K562 (cell line): ENCODE data around the gene TPD52L2. TPM values are rescaled to one million over a fixed set of nuclear protein-coding genes. Genes with fewer than 3 reads are reported as not detected.
"Not testable (repeated sequence)": the region's sequence is repeated elsewhere in the genome, so short reads cannot be mapped to it uniquely, and the experiment has no call there.

Experiments
- ATAC-seq: fragments of 200-7000 bp; cut with Tn5 transposase; 3 replicates; pipeline ENCODE4 v1.9.1; 2020; ENCODE audit warnings: moderate library complexity
- BruUV-seq: library from RNA; stranded (reverse); fragments of 400-500 nt; replicated peaks from 2 replicates; lab custom pipeline; 2021; lab: Mats Ljungman, UMichigan
- CTCF ChIA-PET: fragments of 300-600 bp; formaldehyde crosslinking; extraction: SDS; loops from one replicate; lab custom pipeline; 2021; ENCODE audit warnings: low intra/inter-chr PET ratio; lab: Yijun Ruan, JAX
- POLR2A ChIA-PET: fragments of 300-600, 350-650 bp; sonication (Branson Sonifier 250); formaldehyde crosslinking; extraction: SDS; loops from one replicate; lab custom pipeline; 2021; ENCODE audit warnings: antibody characterized with exemption, inconsistent platforms; lab: Yijun Ruan, JAX
- DNase-seq, 4 experiments: peaks; one replicate each; pipeline versions ENCODE4 v3.0.0 to v3.0.0-alpha.2; 2011 to 2018; ENCODE audit warnings: low spot score in 3 of 4, mixed read lengths in 3 of 4; ENCODE audit errors: extremely low read depth in 1 of 4
- FAIRE-seq: peaks from 2 replicates; lab custom pipeline; 2011; peaks lifted over from hg19 to GRCh38; lab: Jason Lieb, UNC
- H2AFZ ChIP-seq: 2 replicates; pipeline ENCODE4 v1.6.0; 2011; ENCODE audit warnings: low read depth, low read length, control low read depth, inconsistent platforms
- H3K27ac ChIP-seq: fragments of 200-600 bp; 3 replicates; pipeline ENCODE4 v1.8.0; 2011; ENCODE audit warnings: low read depth, mild to moderate bottlenecking, control low read depth, inconsistent platforms, low read length, moderate library complexity, mixed read lengths; ENCODE audit errors: extremely low read depth
- H3K27me3 ChIP-seq, 2 experiments: fragments of 300-600 bp in 1 of 2; 2 replicates in 1 of 2; 3 replicates in 1 of 2; pipeline versions ENCODE4 v1.6.0 to v1.8.0; 2011; ENCODE audit warnings: inconsistent platforms in 2 of 2, low read length in 2 of 2, mild to moderate bottlenecking in 1 of 2, mixed read lengths in 1 of 2, moderate library complexity in 1 of 2; ENCODE audit not compliant: control insufficient read depth in 2 of 2, insufficient read depth in 2 of 2
- H3K36me3 ChIP-seq: fragments of 300-600 bp; 3 replicates; pipeline ENCODE4 v1.8.0; 2011; ENCODE audit warnings: mild to moderate bottlenecking, low read length, inconsistent platforms; ENCODE audit not compliant: control insufficient read depth, insufficient read depth
- H3K4me1 ChIP-seq, 2 experiments: fragments of 200-600 bp in 1 of 2; replicated peaks in 1 of 2; 2 replicates in 1 of 2; 3 replicates in 1 of 2; pipeline versions ENCODE4 v1.5.1 to v1.8.0; 2011; ENCODE audit warnings: inconsistent platforms in 2 of 2, low read length in 2 of 2, mild to moderate bottlenecking in 1 of 2, mixed read lengths in 1 of 2, moderate library complexity in 1 of 2; ENCODE audit not compliant: control insufficient read depth in 2 of 2, insufficient read depth in 2 of 2
- H3K4me2 ChIP-seq: 2 replicates; pipeline ENCODE4 v1.6.1; 2011; ENCODE audit warnings: low read length, control low read depth, inconsistent platforms, mixed read lengths; ENCODE audit not compliant: insufficient read depth
- H3K4me3 ChIP-seq: fragments of 200-600 bp; sonication (generic), shearing (Covaris generic); 2 replicates; pipeline ENCODE4 v1.5.1; 2016; ENCODE audit warnings: control low read depth, inconsistent platforms
- H3K79me2 ChIP-seq: fragments of 200-600 bp; 3 replicates; pipeline ENCODE4 v1.8.0; 2011; ENCODE audit warnings: low read length, inconsistent platforms; ENCODE audit not compliant: control insufficient read depth, insufficient read depth
- H3K9ac ChIP-seq, 2 experiments: 2 replicates each; pipeline versions ENCODE4 v1.6.0 to v1.6.1; 2011; ENCODE audit warnings: low read depth in 2 of 2, low read length in 2 of 2, control low read depth in 1 of 2, inconsistent platforms in 1 of 2, mild to moderate bottlenecking in 1 of 2, mixed read lengths in 1 of 2; ENCODE audit not compliant: insufficient read depth in 1 of 2
- H3K9me1 ChIP-seq: one replicate; pipeline ENCODE4 v1.6.0; 2011; ENCODE audit warnings: inconsistent platforms, mild to moderate bottlenecking, low read length, moderate library complexity; ENCODE audit not compliant: control insufficient read depth, insufficient read depth
- H3K9me3 ChIP-seq: replicated peaks from 2 replicates; pipeline ENCODE4 v1.5.1; 2011; ENCODE audit warnings: low read depth, low read length, inconsistent platforms; ENCODE audit not compliant: control insufficient read depth, insufficient read depth
- H4K20me1 ChIP-seq: replicated peaks from 2 replicates; pipeline ENCODE4 v1.6.1; 2011; ENCODE audit warnings: low read length, inconsistent platforms, mixed read lengths; ENCODE audit not compliant: control insufficient read depth, insufficient read depth
- CBX3 ChIP-seq, 2 experiments: IDR thresholded peaks; 1 replicate in 1 of 2; 2 replicates in 1 of 2; pipeline ENCODE4 v1.6.1; 2012; ENCODE audit warnings: inconsistent platforms in 2 of 2, low read length in 2 of 2, borderline replicate concordance in 1 of 2, control low read depth in 1 of 2
- CBX5 ChIP-seq: IDR thresholded peaks from 2 replicates; pipeline ENCODE4 v1.6.1; 2014; ENCODE audit warnings: low read depth, borderline replicate concordance
- ESRRA ChIP-seq: fragments of 450-650 bp; IDR thresholded peaks from 2 replicates; pipeline ENCODE4 v1.6.1; 2014; ENCODE audit warnings: low read depth, mild to moderate bottlenecking, moderate library complexity, borderline replicate concordance
- NR2C1 ChIP-seq, 2 experiments: fragments of 450-650 bp; IDR thresholded peaks; 2 replicates each; pipeline ENCODE4 v1.6.1; 2017; ENCODE audit warnings: mild to moderate bottlenecking in 2 of 2, antibody characterized with exemption in 1 of 2, inconsistent platforms in 1 of 2, missing compliant biosample characterization in 1 of 2, missing genetic modification characterization in 1 of 2
- SOX6 ChIP-seq: fragments of 450-650 bp; IDR thresholded peaks from 2 replicates; pipeline ENCODE4 v1.6.1; 2014; ENCODE audit warnings: mild to moderate bottlenecking
- TEAD1 ChIP-seq, 2 experiments: fragments of 450-650 bp in 1 of 2; sonication (generic) in 1 of 2; formaldehyde crosslinking; IDR thresholded peaks; 2 replicates each; pipeline versions ENCODE4 v1.4.0 to v1.8.0; 2020 to 2022; ENCODE audit warnings: mild to moderate bottlenecking in 2 of 2, missing genetic modification reagents in 1 of 2
- TRIM24 ChIP-seq, 2 experiments: fragments of 450-650 bp; IDR thresholded peaks; 2 replicates each; pipeline ENCODE4 v1.6.1; 2016
- TRIM28 ChIP-seq: fragments of 450-650 bp; IDR thresholded peaks from 2 replicates; pipeline ENCODE4 v1.6.1; 2017
- ZNF280A ChIP-seq: fragments of 450-650 bp; IDR thresholded peaks from 2 replicates; pipeline ENCODE4 v1.6.1; 2018; ENCODE audit warnings: mild to moderate bottlenecking, low read depth; ENCODE audit not compliant: partially characterized antibody
- ZNF445 ChIP-seq: fragments of 250-450 bp; sonication (Bioruptor Pico); IDR thresholded peaks from 2 replicates; pipeline ENCODE4 v1.4.0; 2020; ENCODE audit warnings: low read depth, mild to moderate bottlenecking, moderate library complexity
- WGBS: fragments of 100-300 bp; shearing (Covaris generic); methylation state at CpG from one replicate; pipeline ENCODE4 v1.1.6; 2016; ENCODE audit warnings: low coverage, mixed read lengths; ENCODE audit not compliant: insufficient coverage; ENCODE audit errors: missing lambda C conversion rate; 5-methylcytosine and 5-hydroxymethylcytosine counted together
- in situ Hi-C: fragments of 300-500 bp; cut with MboI; formaldehyde crosslinking; loops from 4 replicates; pipeline ENCODE4 v1.15.0; 2018; ENCODE audit warnings: inconsistent platforms, mixed read lengths
- intact Hi-C: fragments of 100-400 bp; cut with micrococcal nuclease; formaldehyde crosslinking; loops from 2 replicates; pipeline ENCODE4 v1.14.2; 2022
- polyA plus RNA-seq, 8 experiments: library from polyadenylated mRNA; depleted of rRNA in 4 of 8; stranded (reverse) in 5 of 8; unstranded in 3 of 8; fragments of >200 nt; fragmentation: Nextera tagmentation in 2 of 8; fragmentation: Illumina TruSeq in 1 of 8; extraction: Ambion mirVana in 2 of 8; extraction: Trizol in 1 of 8; gene quantifications; 2 replicates each; pipeline versions ENCODE4 v1.2.1 to v1.2.3, GENCODE V29; 2011 to 2014; ENCODE audit warnings: inconsistent platforms in 1 of 8, missing spikeins in 1 of 8
- total RNA-seq, 7 experiments: library from RNA; depleted of rRNA in 6 of 7; stranded (reverse); fragments of >200 nt in 6 of 7; fragmentation: Illumina TruSeq in 2 of 7; extraction: Trizol in 2 of 7; gene quantifications; 2 replicates each; pipeline versions ENCODE4 v1.2.1 to v1.2.3, GENCODE V29; 2011 to 2021; ENCODE audit warnings: low replicate concordance in 1 of 7

The TPD52L2 gene
- total and polyA plus RNA-seq, 9 of the 15 experiments (the other 6 are each of a cell fraction or from before 2014, with no cell fraction given) = 1.9 to 117 (median 74.6) TPM

GRCh38 chr20:63916371-63916939, 51.4 kb downstream of the TPD52L2 start:
- peak; percentile 90; the same call in 1 of the 2 replicates for TF ChIP-seq TRIM28
- TF ChIP-seq TEAD1 (CRISPR knock-in tag; IDR thresholded peaks at IDR 0.05) = 0 out of 4 replicates have a peak, but pooled peaks of 1 of the 2 experiments have one; percentile 28
- TF ChIP-seq NR2C1 (IDR thresholded peaks at IDR 0.05) = 0 out of 2 replicates have a peak, but pooled peaks have one; percentile 17
- TF ChIP-seq NR2C1 (tag; IDR thresholded peaks at IDR 0.05) = not testable (repeated sequence)
- peak; percentile 88 for TF ChIP-seq ZNF280A
- peak in 1 of 2 experiments; percentile 72; a peak in 2 of 3 replicates for TF ChIP-seq CBX3 (IDR thresholded peaks at IDR 0.05; ENCODE audit: borderline replicate concordance in 1 of 2, low read length in 2 of 2)
- peak; percentile 29; the same call in 1 of the 2 replicates for TF ChIP-seq SOX6
- TF ChIP-seq ZNF445 (CRISPR knock-in tag) = peak; percentile 98
- peak; percentile 65 for TF ChIP-seq ESRRA
- TF ChIP-seq TRIM24 (IDR thresholded peaks at IDR 0.05) = peak; percentile 26 to 69; a peak in 2 of 4 replicates
- peak; percentile 74; the same call in 1 of the 2 replicates for TF ChIP-seq CBX5
- TF ChIP-seq, all 486 proteins: peak for 10; not testable (repeated sequence) for 476
- H3K27me3 ChIP-seq, in situ Hi-C loops, H3K4me3 ChIP-seq, POLR2A ChIA-PET, CTCF ChIA-PET, H4K20me1 ChIP-seq, H3K4me1 ChIP-seq, H3K9ac ChIP-seq, H2AFZ ChIP-seq, H3K9me3 ChIP-seq, FAIRE-seq, H3K4me2 ChIP-seq, ATAC-seq, intact Hi-C loops, DNase-seq, H3K9me1 ChIP-seq, H3K27ac ChIP-seq: not testable (repeated sequence)
- BruUV-seq = TSS peak; percentile 20
- Histone ChIP-seq H3K79me2 (peaks cover 68% of the 10 kb centered on the region), H3K36me3 (peaks cover 36% of the 10 kb centered on the region; the same call in 2 of the 3 replicates)
- WGBS = 90% methylated on average over 8 of the region's 8 CpGs
